Measurements from ENCODE around the gene ABCF3. TPM values are rescaled to one million over a fixed set of nuclear protein-coding genes. Genes with fewer than 3 reads are reported as not detected.

The ABCF3 gene
- total RNA-seq, 1 experiment from 2014 or later, result 56.1 TPM

DNA sequence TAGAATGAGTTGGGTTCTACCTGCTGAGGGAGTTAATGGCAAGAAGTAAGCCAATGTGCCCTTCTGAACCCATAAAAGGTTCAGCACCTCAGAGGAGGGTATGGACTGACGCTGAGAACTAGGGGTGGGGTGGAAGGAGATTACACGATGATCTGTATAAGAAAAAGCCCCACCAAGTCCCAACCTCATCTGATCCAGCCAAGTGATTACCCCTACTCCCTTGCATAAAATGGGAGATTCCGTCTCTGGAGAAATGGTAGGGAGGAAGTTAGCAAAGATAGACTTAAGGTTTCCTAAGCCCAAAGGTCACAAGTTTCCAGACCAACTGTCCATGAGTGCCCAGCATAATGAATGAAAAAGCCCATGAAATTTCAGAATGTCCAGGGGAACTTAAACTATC, 37.9 kb upstream of the ABCF3 start:
- no peak for DNase-seq
- WGBS (ENCODE audit: extremely low coverage, insufficient read length, low lambda C conversion rate), result no CpG with 5 or more reads among the region's 3 CpGs
- no peaks in the 10 kb centered on the region for H3K79me2 ChIP-seq (ENCODE audit: insufficient read depth, low read length)
- H2BK20ac ChIP-seq (ENCODE audit: low read depth, low read length, poor library complexity, severe bottlenecking), result no peak overlapping the region
- no peak overlapping the region for H4K5ac ChIP-seq (ENCODE audit: insufficient read length, low read depth, low read length)
- no peak overlapping the region for H2AFZ ChIP-seq (ENCODE audit: low read length)
- Mint-ChIP-seq H3K4me3 (no peak overlapping the region), H3K9me3 (no peaks in the 10 kb centered on the region), H3K27ac (no peak overlapping the region), H3K4me1 (peaks cover 2 to 3% of the 10 kb centered on the region in 2 experiments; a peak in 2 of 4 replicates), H3K36me3 (ENCODE audit: insufficient read depth in 1 of 3, low read depth in 3 of 3) (peaks cover 0 to 35% (median 4%) of the 10 kb centered on the region in 3 experiments; a peak in 4 of 7 replicates), H3K27me3 (ENCODE audit: low read depth) (no peaks in the 10 kb centered on the region)
- H3K18ac ChIP-seq (ENCODE audit: insufficient read length, low read depth, low read length), result no peak overlapping the region
- H2BK120ac ChIP-seq (ENCODE audit: low read depth, low read length, poor library complexity, severe bottlenecking), result no peak overlapping the region
- no peak overlapping the region for H2BK15ac ChIP-seq (ENCODE audit: low read depth, low read length)
- H3K23me2 ChIP-seq (ENCODE audit: insufficient read length, low read depth, low read length, poor library complexity, severe bottlenecking), result no peaks in the 10 kb centered on the region
- no peaks in the 10 kb centered on the region for H4K20me1 ChIP-seq (ENCODE audit: control insufficient read depth, insufficient read depth, insufficient read length)
- H4K8ac ChIP-seq (replicated peaks; ENCODE audit: insufficient read length, low read depth, low read length), result no peak overlapping the region
- no peak overlapping the region for H3K9ac ChIP-seq (ENCODE audit: extremely low read depth, insufficient read length, low read length)
- no peak overlapping the region for H3K14ac ChIP-seq (ENCODE audit: insufficient read depth, low read length)
- no peak overlapping the region for H3K27ac ChIP-seq (ENCODE audit: insufficient read length, low read depth, low read length)
- H3K56ac ChIP-seq (ENCODE audit: insufficient read length, low read depth, low read length), result no peak overlapping the region
- H3K4me2 ChIP-seq (ENCODE audit: insufficient read depth, insufficient read length, low read length), result no peak overlapping the region
- TF ChIP-seq, protein P1, sequence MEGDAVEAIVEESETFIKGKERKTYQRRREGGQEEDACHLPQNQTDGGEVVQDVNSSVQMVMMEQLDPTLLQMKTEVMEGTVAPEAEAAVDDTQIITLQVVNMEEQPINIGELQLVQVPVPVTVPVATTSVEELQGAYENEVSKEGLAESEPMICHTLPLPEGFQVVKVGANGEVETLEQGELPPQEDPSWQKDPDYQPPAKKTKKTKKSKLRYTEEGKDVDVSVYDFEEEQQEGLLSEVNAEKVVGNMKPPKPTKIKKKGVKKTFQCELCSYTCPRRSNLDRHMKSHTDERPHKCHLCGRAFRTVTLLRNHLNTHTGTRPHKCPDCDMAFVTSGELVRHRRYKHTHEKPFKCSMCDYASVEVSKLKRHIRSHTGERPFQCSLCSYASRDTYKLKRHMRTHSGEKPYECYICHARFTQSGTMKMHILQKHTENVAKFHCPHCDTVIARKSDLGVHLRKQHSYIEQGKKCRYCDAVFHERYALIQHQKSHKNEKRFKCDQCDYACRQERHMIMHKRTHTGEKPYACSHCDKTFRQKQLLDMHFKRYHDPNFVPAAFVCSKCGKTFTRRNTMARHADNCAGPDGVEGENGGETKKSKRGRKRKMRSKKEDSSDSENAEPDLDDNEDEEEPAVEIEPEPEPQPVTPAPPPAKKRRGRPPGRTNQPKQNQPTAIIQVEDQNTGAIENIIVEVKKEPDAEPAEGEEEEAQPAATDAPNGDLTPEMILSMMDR (conservative IDR thresholded peaks at IDR 0.05), result no peak
- H3T11ph ChIP-seq (ENCODE audit: low read length), result no peak overlapping the region
- no peak overlapping the region for H3K4ac ChIP-seq (ENCODE audit: low read depth, low read length)
- no peak overlapping the region for H2AK5ac ChIP-seq (ENCODE audit: insufficient read length, low read length)
- H4K91ac ChIP-seq (ENCODE audit: insufficient read length, low read depth, low read length), result no peak overlapping the region
- H3K79me1 ChIP-seq (ENCODE audit: insufficient read depth, low read depth, low read length, poor library complexity, severe bottlenecking), result peaks cover 4% of the 10 kb centered on the region
- H2BK12ac ChIP-seq (ENCODE audit: insufficient read length, low read depth, low read length), result no peak overlapping the region
- H3K23ac ChIP-seq (ENCODE audit: insufficient read length, low read depth, low read length), result no peak overlapping the region
- no peak overlapping the region for H2BK5ac ChIP-seq (ENCODE audit: insufficient read length, low read length)
- no peaks in the 10 kb centered on the region for H3K27me3 ChIP-seq (ENCODE audit: insufficient read depth, low read length)
- no peaks in the 10 kb centered on the region for H3K4me1 ChIP-seq (ENCODE audit: insufficient read depth, low read length)
- H3K9me3 ChIP-seq (ENCODE audit: control insufficient read depth, low read depth, low read length), result no peaks in the 10 kb centered on the region
